ENCODE results near the gene WWOX. TPM values are rescaled to one million over a fixed set of nuclear protein-coding genes. Genes with fewer than 3 reads are reported as not detected.

WWOX gene
- total and polyA plus RNA-seq, 2 of the 8 experiments (the other 6 are each of a cell fraction or from before 2014, with no cell fraction given), result 5.4 to 16.7 TPM

DNA sequence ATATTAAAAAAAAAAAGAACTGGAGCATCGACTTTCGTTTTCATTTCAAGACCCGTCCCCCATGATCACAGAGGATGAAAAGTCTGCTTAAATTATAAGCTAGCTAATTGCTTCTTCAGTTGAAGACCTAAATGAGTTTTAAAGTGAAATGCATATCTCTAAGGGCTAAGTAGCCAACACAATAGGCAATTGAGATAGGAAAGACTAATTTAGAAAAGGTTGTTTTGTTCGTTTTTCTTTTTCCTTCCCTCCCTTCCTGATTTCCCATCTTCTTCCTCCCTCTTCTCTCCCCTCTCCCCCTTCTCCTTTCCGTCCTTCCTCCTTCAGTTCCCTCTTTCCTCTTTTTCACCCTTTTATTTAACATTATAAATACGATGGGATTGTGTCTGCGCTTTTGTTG is 377.2 kb downstream of the WWOX start:
- no peak overlapping the region for H3K56ac ChIP-seq (replicated peaks; ENCODE audit: insufficient read length, low read depth, low read length)
- no peak for FAIRE-seq
- H3K27me3 ChIP-seq (replicated peaks in 1 of 4; ENCODE audit: control insufficient read depth in 3 of 4, extremely low read depth in 1 of 4, insufficient read depth in 3 of 4, low read length in 3 of 4), result no peaks in the 10 kb centered on the region

More for the DNA sequence above, 377.2 kb downstream of the WWOX start:
- WGBS, 2 experiments (ENCODE audit: extremely low coverage in 1 of 2, insufficient coverage in 1 of 2, insufficient read length in 1 of 2, insufficient replicate concordance in 2 of 2, low coverage in 1 of 2, low lambda C conversion rate in 2 of 2, missing lambda C conversion rate in 1 of 2), result 71 to 79% methylated on average over 1 to 7 of the region's 7 CpGs
- Histone ChIP-seq H3K36me3 (ENCODE audit: control insufficient read depth in 2 of 4, insufficient read depth in 4 of 4, low read length in 3 of 4) (no peaks in the 10 kb centered on the region; a peak in 1 of 8 replicates), H3K4me1 (replicated peaks in 1 of 4; ENCODE audit: control insufficient read depth in 3 of 4, insufficient read depth in 4 of 4, low read length in 3 of 4) (peaks cover 0 to 9% (median 3%) of the 10 kb centered on the region in 4 experiments; a peak in 5 of 7 replicates), H4K91ac (replicated peaks; ENCODE audit: insufficient read length, low read length) (no peak overlapping the region), H3K14ac (ENCODE audit: insufficient read length) (no peak overlapping the region), H3K18ac (ENCODE audit: extremely low read depth, low read length) (no peak overlapping the region), H4K5ac (ENCODE audit: insufficient read length, low read depth, low read length) (no peak overlapping the region), H2BK15ac (ENCODE audit: low read length) (no peak overlapping the region), H3K4ac (replicated peaks; ENCODE audit: insufficient read length, low read depth, low read length) (no peak overlapping the region), H3K27ac (ENCODE audit: low read depth, low read length) (no peak overlapping the region), H3K4me3 (ENCODE audit: extremely low read depth in 1 of 4, insufficient read depth in 2 of 4, low read depth in 3 of 4, low read length in 4 of 4) (no peak overlapping the region), H2AK5ac (ENCODE audit: low read depth, low read length) (no peak overlapping the region), H2BK120ac (replicated peaks; ENCODE audit: low read depth, low read length) (no peak overlapping the region), H3K79me2 (ENCODE audit: control insufficient read depth in 1 of 2, insufficient read depth in 2 of 2, low read length in 2 of 2) (no peaks in the 10 kb centered on the region), H3K9me3 (ENCODE audit: insufficient read depth in 2 of 2, low read depth in 1 of 2, low read length in 1 of 2) (no peaks in the 10 kb centered on the region), H3K23me2 (ENCODE audit: low read depth, low read length) (no peaks in the 10 kb centered on the region), H3K79me1 (ENCODE audit: low read depth, low read length) (no peaks in the 10 kb centered on the region), H2AFZ (ENCODE audit: low read length) (no peak overlapping the region), H2BK5ac (ENCODE audit: low read depth, low read length) (no peak overlapping the region), H4K20me1 (replicated peaks in 1 of 2; ENCODE audit: control insufficient read depth in 1 of 2, insufficient read depth in 2 of 2, low read length in 2 of 2) (no peaks in the 10 kb centered on the region), H3K9ac (replicated peaks in 1 of 4; ENCODE audit: extremely low read depth in 1 of 4, low read depth in 3 of 4, low read length in 3 of 4) (no peak overlapping the region), H2BK20ac (ENCODE audit: low read length) (no peak overlapping the region), H2BK12ac (ENCODE audit: low read depth, low read length) (no peak overlapping the region), H4K8ac (ENCODE audit: extremely low read depth, insufficient read depth, low read length) (no peak overlapping the region), H3K23ac (ENCODE audit: insufficient read length) (no peak overlapping the region), H3K4me2 (ENCODE audit: insufficient read depth in 1 of 2, low read depth in 2 of 2, low read length in 2 of 2) (no peak overlapping the region)
- POLR2A ChIA-PET (ENCODE audit: partially characterized antibody), result interaction anchor here (0.6 kb wide), 1 partner anchor 26 kb away, joined by 3 read pairs; no protein-coding TSS in a partner anchor
- DNase-seq (ENCODE audit: low read depth in 1 of 2, low spot score in 2 of 2), result no peak
- CTCF ChIA-PET (ENCODE audit: partially characterized antibody), result interaction anchor here (0.6 to 4.3 kb wide), 4 partner anchors 9 to 972 kb away, joined by 3 to 29 read pairs (median 4); no protein-coding TSS in a partner anchor
- TF ChIP-seq SIX5 (IDR thresholded peaks at IDR 0.05; ENCODE audit: low read depth, low read length) (no peak), SP4 (IDR thresholded peaks at IDR 0.05; ENCODE audit: low read length) (no peak), CBX8 (IDR thresholded peaks at IDR 0.05; ENCODE audit: borderline replicate concordance, low read depth, low read length) (no peak), POLR2A (IDR thresholded peaks at IDR 0.05; ENCODE audit: control extremely low read depth in 1 of 2, low read depth in 2 of 2, low read length in 2 of 2) (no peak), EZH2 (IDR thresholded peaks at IDR 0.05; ENCODE audit: low read depth, low read length, severe bottlenecking) (no peak), YY1 (IDR thresholded peaks at IDR 0.05; ENCODE audit: low read depth, low read length) (no peak)

Measured in H1 (cell line).